ENCODE results near the gene XDH. TPM values are rescaled to one million over a fixed set of nuclear protein-coding genes. Genes with fewer than 3 reads are reported as not detected.
A peak's percentile ranks its signal among the peaks of the same experiment; 100 is the strongest.

The XDH gene
- total and polyA plus RNA-seq, 8 donors = 0.05 to 2.1 (median 0.25) TPM

DNA sequence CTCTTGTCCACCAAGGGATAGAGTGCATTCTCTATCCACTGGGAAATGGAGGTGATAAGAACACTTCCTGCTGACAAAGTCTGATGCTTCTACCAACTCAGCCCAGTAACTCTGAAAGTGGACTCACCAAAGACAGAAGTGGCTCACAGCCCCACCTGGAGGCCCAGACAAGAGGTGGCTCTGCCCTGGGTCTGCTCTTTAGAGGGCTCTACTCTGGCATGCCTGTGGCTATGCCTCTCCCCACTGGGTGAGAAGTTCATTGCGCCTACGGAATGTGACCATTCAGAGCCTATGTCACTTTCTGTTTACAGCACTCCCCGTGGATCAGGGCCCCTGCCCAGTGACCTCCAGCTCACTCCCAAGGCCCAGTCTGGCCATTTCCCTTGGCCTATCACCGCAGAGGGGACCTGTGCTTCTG is 13.5 kb upstream of the XDH start:
- H3K27me3 ChIP-seq = no peaks in the 10 kb centered on the region
- no peak for DNase-seq
- TF ChIP-seq, protein P1, sequence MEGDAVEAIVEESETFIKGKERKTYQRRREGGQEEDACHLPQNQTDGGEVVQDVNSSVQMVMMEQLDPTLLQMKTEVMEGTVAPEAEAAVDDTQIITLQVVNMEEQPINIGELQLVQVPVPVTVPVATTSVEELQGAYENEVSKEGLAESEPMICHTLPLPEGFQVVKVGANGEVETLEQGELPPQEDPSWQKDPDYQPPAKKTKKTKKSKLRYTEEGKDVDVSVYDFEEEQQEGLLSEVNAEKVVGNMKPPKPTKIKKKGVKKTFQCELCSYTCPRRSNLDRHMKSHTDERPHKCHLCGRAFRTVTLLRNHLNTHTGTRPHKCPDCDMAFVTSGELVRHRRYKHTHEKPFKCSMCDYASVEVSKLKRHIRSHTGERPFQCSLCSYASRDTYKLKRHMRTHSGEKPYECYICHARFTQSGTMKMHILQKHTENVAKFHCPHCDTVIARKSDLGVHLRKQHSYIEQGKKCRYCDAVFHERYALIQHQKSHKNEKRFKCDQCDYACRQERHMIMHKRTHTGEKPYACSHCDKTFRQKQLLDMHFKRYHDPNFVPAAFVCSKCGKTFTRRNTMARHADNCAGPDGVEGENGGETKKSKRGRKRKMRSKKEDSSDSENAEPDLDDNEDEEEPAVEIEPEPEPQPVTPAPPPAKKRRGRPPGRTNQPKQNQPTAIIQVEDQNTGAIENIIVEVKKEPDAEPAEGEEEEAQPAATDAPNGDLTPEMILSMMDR (IDR thresholded peaks at IDR 0.05) = no peak
- no peaks in the 10 kb centered on the region for H3K36me3 ChIP-seq
- no peak overlapping the region for H3K27ac ChIP-seq
- no peaks in the 10 kb centered on the region for H3K4me1 ChIP-seq
- intact Hi-C loops (cut with DNase I) = no loop called here
- H3K9me3 ChIP-seq = no peaks in the 10 kb centered on the region
- H3K4me3 ChIP-seq = no peak overlapping the region
- no peak for ATAC-seq

DNA sequence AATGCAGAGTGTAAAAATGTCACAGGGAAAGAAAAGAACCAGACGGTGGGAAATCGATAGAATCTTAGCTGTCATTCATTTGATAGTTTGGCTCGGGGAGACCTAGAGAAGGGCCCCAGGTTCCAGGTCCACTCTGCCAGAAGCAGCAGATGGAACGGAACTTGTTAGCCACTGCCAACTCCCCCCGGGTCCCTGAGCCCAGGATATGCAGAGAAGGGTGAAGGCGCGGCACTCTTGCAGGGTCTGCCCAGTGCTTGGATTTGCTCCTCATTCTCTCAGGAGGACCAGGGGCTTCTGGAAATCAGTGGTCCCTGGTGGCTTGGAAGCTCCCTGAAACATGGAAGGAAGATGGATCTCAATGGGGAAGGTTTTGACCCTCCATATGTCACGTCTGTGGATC is 11.6 kb upstream of the XDH start:
- H3K4me3 ChIP-seq = no peak overlapping the region
- DNase-seq (peak in 1 of 4 donors; percentile 43), ATAC-seq (no peak)
- no peaks in the 10 kb centered on the region for H3K4me1 ChIP-seq
- TF ChIP-seq, protein P1 (IDR thresholded peaks at IDR 0.05) = no peak
- no peaks in the 10 kb centered on the region for H3K36me3 ChIP-seq
- intact Hi-C loops (cut with DNase I) = no loop called here
- H3K27me3 ChIP-seq = no peaks in the 10 kb centered on the region
- H3K9me3 ChIP-seq = no peaks in the 10 kb centered on the region
- H3K27ac ChIP-seq = no peak overlapping the region

DNA sequence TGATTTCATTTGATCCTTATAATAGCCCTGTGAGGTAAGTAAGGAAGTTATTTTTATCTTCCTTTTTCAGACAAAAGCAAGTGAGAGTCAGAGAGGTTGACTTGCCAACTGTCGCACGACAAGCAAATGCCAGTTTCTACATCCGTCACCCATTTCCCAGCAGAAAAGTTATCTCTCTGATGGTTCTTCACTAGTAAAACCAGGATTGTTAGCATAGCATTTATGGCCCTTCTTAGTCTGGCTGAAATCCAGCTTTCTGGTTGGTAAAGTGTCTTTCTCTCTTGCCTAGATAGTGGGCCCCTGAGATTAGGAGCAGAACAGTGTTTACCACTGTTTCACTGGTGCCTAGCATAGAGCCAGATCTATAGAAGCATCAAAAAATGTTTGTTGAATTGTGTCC is 7.1 kb upstream of the XDH start:
- intact Hi-C loops (cut with DNase I) = no loop called here
- H3K9me3 ChIP-seq = peaks cover 0 to 21% of the 10 kb centered on the region in 2 donors
- no peaks in the 10 kb centered on the region for H3K36me3 ChIP-seq
- TF ChIP-seq, protein P1 (IDR thresholded peaks at IDR 0.05) = no peak
- no peaks in the 10 kb centered on the region for H3K27me3 ChIP-seq
- H3K27ac ChIP-seq = no peak overlapping the region
- DNase-seq = no peak
- no peak overlapping the region for H3K4me3 ChIP-seq
- H3K4me1 ChIP-seq = no peaks in the 10 kb centered on the region
- ATAC-seq = no peak

DNA sequence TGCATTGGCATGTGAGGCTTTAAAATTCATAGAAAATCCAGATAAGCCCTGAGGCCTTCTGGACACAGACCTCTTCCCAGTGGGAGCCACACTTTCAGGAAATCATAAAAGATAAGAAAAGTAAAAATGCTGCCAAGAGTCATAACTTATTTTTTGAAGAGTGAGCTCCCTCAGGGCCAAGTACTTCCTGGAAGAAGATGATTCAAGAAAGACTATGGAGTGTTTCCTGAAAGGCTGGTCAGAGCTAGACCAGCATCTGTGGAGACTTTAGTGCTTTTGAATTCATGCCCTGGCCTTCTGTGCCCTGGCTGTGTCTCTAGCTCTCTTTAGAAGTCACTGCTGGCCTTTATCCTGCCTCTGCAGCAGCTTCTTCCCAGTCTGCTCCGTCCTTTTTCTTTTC is 6.4 kb upstream of the XDH start:
- no peaks in the 10 kb centered on the region for H3K27me3 ChIP-seq
- intact Hi-C loops (cut with DNase I) = no loop called here
- H3K4me3 ChIP-seq = no peak overlapping the region
- H3K36me3 ChIP-seq = no peaks in the 10 kb centered on the region
- TF ChIP-seq, protein P1 (IDR thresholded peaks at IDR 0.05) = no peak
- H3K4me1 ChIP-seq = no peaks in the 10 kb centered on the region
- no peak overlapping the region for H3K27ac ChIP-seq
- peaks cover 0 to 21% of the 10 kb centered on the region in 2 donors for H3K9me3 ChIP-seq
- ATAC-seq (no peak), DNase-seq (no peak)

DNA sequence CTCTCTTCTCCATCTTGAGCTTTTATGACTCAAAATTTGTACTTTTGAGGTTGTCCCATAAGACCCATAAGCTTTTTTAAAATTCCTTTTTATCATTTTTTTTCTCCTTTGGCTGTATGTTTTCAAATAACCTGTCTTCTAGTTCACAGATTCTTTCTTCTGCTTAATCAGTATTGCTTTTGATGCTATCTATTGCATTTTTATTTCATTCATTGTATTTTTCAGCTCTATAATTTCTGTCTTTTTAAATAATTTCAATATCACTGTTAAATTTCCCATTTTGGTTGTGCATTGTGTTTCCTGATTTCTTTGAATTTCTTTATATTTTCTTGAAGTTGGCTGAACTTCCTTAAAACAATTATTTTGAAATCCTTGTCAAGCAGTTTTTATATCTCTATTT is 4.8 kb upstream of the XDH start:
- Histone ChIP-seq H3K9me3 (peaks cover 0 to 21% of the 10 kb centered on the region in 2 donors), H3K27ac (no peak overlapping the region), H3K36me3 (no peaks in the 10 kb centered on the region), H3K27me3 (no peaks in the 10 kb centered on the region), H3K4me3 (no peak overlapping the region), H3K4me1 (no peaks in the 10 kb centered on the region)
- ATAC-seq (no peak), DNase-seq (no peak)
- TF ChIP-seq, protein P1 (IDR thresholded peaks at IDR 0.05) = no peak
- intact Hi-C loops (cut with DNase I) = no loop called here

Data from left lung (tissue), 10 donors.